Measurements from ENCODE around the gene EPN2. TPM values are rescaled to one million over a fixed set of nuclear protein-coding genes. Genes with fewer than 3 reads are reported as not detected.

Gene EPN2
- total and polyA plus RNA-seq, 3 donors from 2014 or later: 60.0 to 66.5 (median 61.1) TPM

GRCh38 chr17:19237389-19238166 is 412 bp downstream of the EPN2 start:
- peak; percentile 27 for DNase-seq
- peak overlapping the region; percentile 61 to 93 for H3K4me3 ChIP-seq
- H3K9me3 ChIP-seq: no peaks in the 10 kb centered on the region
- H3K4me1 ChIP-seq: peaks cover 10% of the 10 kb centered on the region
- H3K27ac ChIP-seq: peak overlapping the region; percentile 71 to 87
- no peaks in the 10 kb centered on the region for H3K36me3 ChIP-seq (ENCODE audit: low read depth, missing control alignments)
- WGBS, 2 donors: 0 to 1% methylated on average over 22 to 44 of the region's 60 CpGs
- intact Hi-C loops (cut with DNase I; ENCODE audit: low total_unique reads): no loop called here
- TF ChIP-seq POLR2A (IDR thresholded peaks at IDR 0.05): no peak
- peak; percentile 2 to 25 (median 24) for TF ChIP-seq CTCF (IDR thresholded peaks at IDR 0.05)
- H3K27me3 ChIP-seq: no peaks in the 10 kb centered on the region

- WGBS, 2 donors: 0 to 1% methylated on average over 17 to 21 of the region's 21 CpGs
- TF ChIP-seq POLR2A (IDR thresholded peaks at IDR 0.05) (no peak), CTCF (IDR thresholded peaks at IDR 0.05) (no peak)
- Histone ChIP-seq H3K27ac (peak overlapping the region; percentile 71 to 87), H3K4me1 (peaks cover 10% of the 10 kb centered on the region), H3K27me3 (no peaks in the 10 kb centered on the region), H3K4me3 (peak overlapping the region; percentile 61 to 93), H3K9me3 (no peaks in the 10 kb centered on the region), H3K36me3 (ENCODE audit: low read depth, missing control alignments) (no peaks in the 10 kb centered on the region)
- intact Hi-C loops (cut with DNase I; ENCODE audit: low total_unique reads): no loop called here
- DNase-seq: peak; percentile 32
These were observed 970 bp downstream of the EPN2 start for GRCh38 chr17:19238167-19238505.

GRCh38 chr17:19239544-19239943 is 2.4 kb downstream of the EPN2 start:
- no peaks in the 10 kb centered on the region for H3K9me3 ChIP-seq
- peaks cover 10% of the 10 kb centered on the region for H3K4me1 ChIP-seq
- WGBS, 2 donors: 50 to 51% methylated on average over 6 of the region's 6 CpGs
- peak; percentile 36 for DNase-seq
- H3K4me3 ChIP-seq: no peak overlapping the region
- TF ChIP-seq CTCF (IDR thresholded peaks at IDR 0.05) (no peak), POLR2A (IDR thresholded peaks at IDR 0.05) (no peak)
- H3K27me3 ChIP-seq: no peaks in the 10 kb centered on the region
- intact Hi-C loops (cut with DNase I; ENCODE audit: low total_unique reads): no loop called here
- H3K36me3 ChIP-seq (ENCODE audit: low read depth, missing control alignments): no peaks in the 10 kb centered on the region
- H3K27ac ChIP-seq: peak overlapping the region in 1 of 2 donors; percentile 17

GRCh38 chr17:19242323-19242722 is 5.2 kb downstream of the EPN2 start:
- TF ChIP-seq CTCF (IDR thresholded peaks at IDR 0.05): no peak
- no peak for TF ChIP-seq POLR2A (IDR thresholded peaks at IDR 0.05)
- no peak overlapping the region for H3K27ac ChIP-seq

GRCh38 chr17:19242926-19243325 is 5.8 kb downstream of the EPN2 start:
- TF ChIP-seq CTCF (IDR thresholded peaks at IDR 0.05) (no peak), POLR2A (IDR thresholded peaks at IDR 0.05) (no peak)
- intact Hi-C loops (cut with DNase I; ENCODE audit: low total_unique reads): no loop called here
- Histone ChIP-seq H3K27me3 (no peaks in the 10 kb centered on the region), H3K4me1 (peaks cover 18% of the 10 kb centered on the region), H3K27ac (no peak overlapping the region), H3K4me3 (no peak overlapping the region), H3K9me3 (no peaks in the 10 kb centered on the region), H3K36me3 (ENCODE audit: low read depth, missing control alignments) (no peaks in the 10 kb centered on the region)
- 86 to 98% methylated on average over 7 of the region's 7 CpGs for WGBS, 2 donors
- DNase-seq: no peak

More at GRCh38 chr17:19242323-19242722, 5.2 kb downstream of the EPN2 start:
- 51 to 61% methylated on average over 2 of the region's 2 CpGs for WGBS, 2 donors
- Histone ChIP-seq H3K4me3 (no peak overlapping the region), H3K9me3 (no peaks in the 10 kb centered on the region), H3K4me1 (peaks cover 12% of the 10 kb centered on the region), H3K36me3 (ENCODE audit: low read depth, missing control alignments) (no peaks in the 10 kb centered on the region), H3K27me3 (no peaks in the 10 kb centered on the region)
- DNase-seq: no peak
- intact Hi-C loops (cut with DNase I; ENCODE audit: low total_unique reads): no loop called here

Measured in testis (tissue), 3 donors.